GM21381 (cell line): ENCODE data around the gene LCP1.
"Not testable (repeated sequence)": the region's sequence is repeated elsewhere in the genome, so short reads cannot be mapped to it uniquely, and the experiment has no call there.

Experiments
- ATAC-seq: cut with Tn5 transposase; IDR thresholded peaks from one replicate; pipeline ENCODE4 v1.9.1; 2021; ENCODE audit warnings: mild to moderate bottlenecking, moderate library complexity; ENCODE audit not compliant: unreplicated experiment

LCP1 gene, protein sequence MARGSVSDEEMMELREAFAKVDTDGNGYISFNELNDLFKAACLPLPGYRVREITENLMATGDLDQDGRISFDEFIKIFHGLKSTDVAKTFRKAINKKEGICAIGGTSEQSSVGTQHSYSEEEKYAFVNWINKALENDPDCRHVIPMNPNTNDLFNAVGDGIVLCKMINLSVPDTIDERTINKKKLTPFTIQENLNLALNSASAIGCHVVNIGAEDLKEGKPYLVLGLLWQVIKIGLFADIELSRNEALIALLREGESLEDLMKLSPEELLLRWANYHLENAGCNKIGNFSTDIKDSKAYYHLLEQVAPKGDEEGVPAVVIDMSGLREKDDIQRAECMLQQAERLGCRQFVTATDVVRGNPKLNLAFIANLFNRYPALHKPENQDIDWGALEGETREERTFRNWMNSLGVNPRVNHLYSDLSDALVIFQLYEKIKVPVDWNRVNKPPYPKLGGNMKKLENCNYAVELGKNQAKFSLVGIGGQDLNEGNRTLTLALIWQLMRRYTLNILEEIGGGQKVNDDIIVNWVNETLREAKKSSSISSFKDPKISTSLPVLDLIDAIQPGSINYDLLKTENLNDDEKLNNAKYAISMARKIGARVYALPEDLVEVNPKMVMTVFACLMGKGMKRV

DNA sequence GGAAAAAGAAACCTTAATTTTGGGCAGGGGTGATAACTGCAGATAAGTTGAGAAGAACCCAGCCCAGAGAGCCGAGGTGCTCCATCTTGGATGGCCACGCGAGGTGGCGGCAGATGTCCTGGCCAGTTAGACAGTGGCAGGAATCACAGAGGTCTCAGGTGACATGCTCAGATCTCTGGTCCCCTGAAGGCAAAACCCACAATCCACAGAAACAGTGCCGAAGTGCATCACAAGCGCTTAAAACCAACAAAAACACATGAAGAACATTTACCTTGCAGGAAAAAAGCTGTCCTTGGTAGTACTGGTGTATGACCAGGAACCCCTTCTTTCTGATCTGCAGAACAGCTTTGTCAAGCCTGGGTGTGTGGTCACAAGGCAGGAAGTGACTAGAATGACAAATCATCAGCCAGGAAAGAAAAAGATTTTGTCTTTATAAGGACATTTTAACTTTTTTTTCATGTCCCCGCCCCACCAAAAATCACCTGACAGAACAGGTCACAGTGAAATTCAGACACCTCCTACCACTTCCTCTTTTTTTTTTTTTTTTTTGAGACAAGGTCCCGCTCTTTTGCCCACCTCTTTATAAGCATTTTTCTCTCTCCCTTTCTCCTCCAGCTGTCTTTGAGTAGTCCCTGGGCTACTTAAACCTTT, at the start of gene LCP1:
TSS of gene LCP1 (minus strand) at position 338 of the 651 bp plus-strand sequence. CDS start 22,515 bp downstream, outside the sequence.
- peak; percentile 63 for ATAC-seq

DNA sequence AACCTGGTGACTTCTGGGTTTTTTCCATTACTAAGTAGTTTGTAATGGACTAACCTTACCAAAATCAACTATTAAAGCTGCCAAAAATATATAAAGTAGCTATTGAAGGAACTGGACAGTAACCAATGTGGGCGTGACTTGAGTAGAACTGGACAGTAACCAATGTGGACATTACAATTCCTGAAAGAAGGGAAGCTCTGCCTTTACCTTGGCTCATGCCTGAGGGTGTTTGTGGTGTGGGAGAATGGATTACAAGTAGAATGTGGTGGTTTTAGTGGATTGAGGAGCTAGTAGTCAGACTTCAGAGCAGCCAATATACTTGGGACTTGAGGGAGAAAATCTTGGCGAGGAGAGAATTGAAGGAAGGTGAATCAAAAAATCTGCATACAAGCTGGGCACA, 47.3 kb upstream of the LCP1 start:
- no peak for ATAC-seq

DNA sequence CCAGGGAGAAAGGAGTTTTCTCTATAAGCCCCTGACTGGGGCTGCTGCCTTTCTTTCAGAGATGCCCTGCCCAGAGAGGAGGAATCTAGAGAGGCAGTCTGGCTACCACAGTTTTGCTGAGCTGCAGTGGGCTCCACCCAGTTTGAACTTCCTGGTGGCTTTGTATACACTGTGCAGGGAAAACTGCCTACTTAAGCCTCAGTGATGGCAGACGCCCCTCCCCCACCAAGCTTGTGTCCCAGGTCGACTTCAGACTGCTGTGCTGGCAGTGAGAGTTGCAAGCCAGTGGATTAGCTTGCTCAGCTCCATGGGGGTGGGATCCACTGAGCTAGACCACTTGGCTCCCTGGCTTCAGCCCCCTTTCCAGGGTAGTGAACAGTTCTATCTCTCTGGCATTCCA, 38.3 kb upstream of the LCP1 start:
- ATAC-seq, result not testable (repeated sequence)

DNA sequence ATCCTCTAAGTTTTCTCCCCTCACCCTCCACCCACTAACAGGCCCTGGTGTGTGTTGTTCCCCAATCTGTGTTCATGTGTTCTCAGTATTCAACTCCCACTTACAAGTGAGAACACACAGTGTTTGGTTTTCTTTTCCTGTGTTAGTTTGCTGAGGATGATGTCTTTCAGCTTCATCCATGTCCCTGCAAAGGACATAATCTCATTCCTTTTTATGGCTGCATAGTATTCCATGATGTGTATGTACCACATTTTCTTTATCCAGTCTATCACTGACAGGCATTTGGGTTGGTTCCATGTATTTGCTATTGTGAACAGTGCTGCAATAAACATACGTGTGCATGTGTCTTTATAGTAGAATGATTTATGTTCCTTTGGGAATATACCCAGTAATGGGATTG, 32.8 kb upstream of the LCP1 start:
- not testable (repeated sequence) for ATAC-seq

DNA sequence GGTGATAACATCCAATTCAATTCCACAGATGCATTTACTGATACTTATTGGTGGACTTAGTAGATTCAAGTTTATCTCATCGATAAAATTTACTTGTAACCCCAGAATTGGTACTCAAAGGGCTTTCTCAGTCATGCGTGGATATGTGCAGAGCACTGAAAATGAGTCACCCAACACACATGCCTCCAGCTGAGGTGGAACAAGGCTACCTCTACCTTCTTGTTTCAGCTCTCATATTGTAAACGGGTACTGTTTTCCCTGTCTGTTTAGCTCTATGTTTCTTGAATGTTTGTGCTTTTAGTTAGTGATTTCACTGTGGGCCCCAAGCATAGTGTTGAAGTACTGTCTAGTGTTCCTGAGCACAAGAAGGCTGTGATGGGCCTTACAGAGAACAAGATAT, 31.3 kb upstream of the LCP1 start:
- no peak for ATAC-seq

DNA sequence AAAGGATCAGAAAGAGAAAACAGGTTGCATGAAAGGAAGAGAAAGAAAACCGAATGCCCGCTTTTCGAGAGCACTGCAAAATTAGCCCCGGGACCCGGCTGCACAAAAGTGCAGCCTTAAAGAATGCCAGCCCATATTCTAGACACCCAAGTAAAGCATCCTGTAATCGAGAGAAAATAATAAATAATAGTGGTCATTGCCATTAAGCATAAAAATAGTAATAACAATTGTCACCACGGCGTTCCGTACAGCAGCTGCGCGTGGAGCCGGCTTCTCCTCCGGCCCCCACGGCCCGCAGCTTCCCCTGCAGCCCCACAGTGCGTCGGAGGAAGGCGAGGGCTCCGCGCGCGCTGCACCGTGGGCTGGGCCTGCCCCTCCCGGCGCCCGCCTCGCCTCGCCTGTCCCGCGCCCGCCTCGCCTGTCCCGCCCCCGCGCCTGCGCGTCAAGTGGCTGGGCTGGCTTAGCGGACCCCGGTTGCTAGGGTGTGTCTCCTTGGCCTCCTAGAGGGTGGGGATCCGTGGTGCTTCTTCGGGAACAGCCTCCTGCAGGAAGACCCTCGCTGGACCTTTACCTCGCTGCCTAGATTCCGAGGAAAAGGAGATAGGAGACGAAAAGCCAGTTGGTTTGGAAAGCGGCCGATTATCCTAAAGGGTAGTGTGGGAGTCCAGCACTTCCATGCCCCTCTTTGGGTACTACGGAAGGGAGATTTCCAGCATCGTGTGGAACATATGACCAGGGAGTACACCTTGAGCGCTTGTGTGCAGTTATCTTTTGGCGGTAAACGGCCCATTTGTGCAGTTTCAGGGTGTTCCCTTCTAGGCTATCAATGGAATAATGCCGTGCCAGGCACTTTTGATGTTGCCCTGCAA, 29.7 kb upstream of the LCP1 start, which contains the start of gene LRRC63:
TSS of gene LRRC63 (plus strand) at position 446 of the 869 bp plus-strand sequence. CDS start 1,107 bp downstream, outside the sequence.
- peak; percentile 94 for ATAC-seq

DNA sequence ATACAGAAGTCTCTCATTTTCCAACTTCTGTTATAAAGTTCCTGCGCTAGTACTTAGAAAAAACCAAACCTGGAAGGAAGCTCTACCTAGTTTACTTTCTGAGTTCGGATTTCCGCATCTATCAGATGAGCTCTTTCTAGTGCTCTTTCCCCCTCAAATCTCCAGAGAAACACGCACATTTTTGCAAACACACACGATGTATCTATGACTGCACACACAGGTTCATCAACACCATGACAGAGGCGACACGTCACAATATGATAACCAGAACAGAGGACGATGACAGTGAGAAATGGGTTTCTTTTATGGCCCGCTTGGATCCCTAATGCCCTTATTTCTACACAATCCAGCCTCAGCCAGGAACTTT, 29.1 kb upstream of the LCP1 start:
- ATAC-seq, result peak; percentile 19

DNA sequence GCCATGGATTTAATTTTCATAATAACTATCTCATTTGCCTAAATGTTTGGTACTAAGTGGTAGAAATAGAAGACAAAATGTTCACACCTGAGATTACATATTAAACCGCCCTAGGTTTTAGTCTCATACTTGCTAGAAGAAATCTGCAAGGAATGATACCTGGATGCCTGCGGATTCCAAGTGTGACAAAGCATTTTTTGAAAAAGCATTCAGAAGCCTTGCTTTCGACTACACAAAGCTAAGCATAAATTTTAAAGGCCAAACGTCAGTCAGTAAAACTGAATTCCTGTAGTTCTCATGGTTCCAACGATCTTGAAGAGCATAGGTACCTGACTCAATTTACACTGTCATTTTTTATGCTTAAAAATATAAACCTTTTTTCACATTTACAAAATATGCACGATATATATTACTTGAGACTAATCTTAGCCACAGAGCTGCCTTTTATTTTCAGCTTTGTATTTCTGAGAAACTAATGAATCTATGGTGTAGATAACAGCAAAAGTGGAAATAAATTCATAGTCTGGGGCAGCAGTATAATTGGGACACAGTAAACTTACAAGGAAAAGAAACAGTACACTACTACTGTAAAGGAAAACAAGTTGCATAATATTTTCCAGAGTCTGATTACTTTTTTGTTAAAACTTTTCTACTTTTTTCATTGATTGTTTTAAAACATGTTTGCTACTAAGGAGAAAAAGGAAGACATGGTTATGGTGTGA, 28.5 kb upstream of the LCP1 start:
- no peak for ATAC-seq

DNA sequence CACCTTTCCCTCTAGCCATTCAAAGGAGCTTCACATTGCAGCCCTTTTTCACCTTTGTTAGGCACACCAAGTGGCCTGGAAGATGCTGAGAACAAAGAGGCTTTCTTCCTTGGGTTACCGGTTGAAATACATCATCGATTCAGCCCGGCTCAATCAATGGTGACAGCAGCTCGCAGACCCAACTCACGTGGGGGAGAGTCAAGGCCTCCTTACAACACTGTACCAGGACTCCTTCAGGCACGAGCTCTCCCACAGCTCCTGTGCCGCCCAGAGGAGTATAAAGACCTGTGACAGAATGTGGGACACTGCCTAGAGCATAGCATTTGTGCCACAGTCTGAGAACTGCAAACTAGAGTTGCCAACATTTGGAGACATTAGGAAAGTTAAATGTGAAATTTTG, 25.9 kb upstream of the LCP1 start:
- no peak for ATAC-seq

DNA sequence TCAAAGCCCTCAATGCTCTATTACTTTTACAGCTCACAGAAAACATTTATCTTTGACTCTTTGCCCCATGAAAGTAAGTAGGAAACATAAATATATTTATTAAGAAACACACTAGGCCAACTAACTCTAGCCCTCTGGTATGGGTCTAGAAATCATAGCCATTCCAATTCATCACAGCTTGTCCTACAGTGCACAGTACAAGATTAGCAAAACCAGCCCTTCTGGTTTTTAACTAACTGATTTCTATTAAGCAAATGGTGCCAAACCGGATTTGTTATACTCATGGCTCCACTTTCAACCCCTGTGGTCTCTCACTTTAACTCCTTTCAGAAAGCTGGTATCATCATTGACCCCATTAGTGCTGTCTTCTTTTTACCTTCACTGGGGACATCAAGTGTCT, 24.2 kb upstream of the LCP1 start:
- no peak for ATAC-seq

DNA sequence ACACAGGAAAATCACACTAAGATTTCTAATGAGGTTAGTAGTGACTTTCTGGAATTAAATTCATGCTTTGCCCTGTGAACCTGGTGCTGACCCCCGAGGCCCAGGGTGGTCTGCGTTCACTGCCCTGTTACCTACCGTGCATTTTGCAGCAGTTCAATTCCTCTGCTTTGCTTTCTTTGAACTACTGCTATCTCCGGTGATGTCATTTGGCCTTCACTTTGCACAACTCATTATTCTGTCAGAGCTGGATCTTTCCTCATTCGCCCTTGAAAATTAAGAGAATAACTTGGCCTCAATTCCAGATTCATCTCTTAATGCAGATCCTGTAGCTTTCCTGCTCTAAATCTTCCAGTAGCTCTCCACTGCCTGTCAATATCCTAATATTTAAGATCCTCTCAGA, 21.0 kb upstream of the LCP1 start:
- ATAC-seq, result no peak

DNA sequence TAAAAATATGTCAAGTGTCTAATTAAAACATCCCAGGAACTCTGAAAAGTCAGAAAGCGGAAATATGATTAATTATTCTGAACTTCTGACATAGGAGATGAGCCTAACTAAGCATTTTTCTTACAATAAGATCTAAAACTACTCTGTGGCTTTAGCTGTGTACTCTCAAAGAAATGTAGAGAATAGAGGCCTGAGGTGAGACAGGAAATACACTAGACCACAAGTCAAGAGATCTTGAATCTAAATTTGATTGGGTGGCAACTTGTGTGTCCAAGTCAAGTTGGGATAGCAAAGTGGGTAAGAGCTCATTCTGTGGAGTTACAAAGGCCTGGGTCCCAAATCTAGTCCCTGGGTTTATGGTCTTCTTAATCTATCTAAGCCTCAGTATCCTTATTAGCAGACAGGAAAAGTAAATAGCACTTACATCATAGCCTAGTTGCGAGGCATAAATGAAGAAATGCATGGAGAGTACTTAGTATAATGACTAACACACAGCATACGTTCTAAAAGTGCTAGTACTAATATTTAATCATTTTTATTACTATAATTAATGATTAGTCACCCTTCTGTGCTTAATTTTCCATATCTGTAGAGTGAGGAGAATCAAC, 20.3 kb upstream of the LCP1 start:
- ATAC-seq, result no peak

DNA sequence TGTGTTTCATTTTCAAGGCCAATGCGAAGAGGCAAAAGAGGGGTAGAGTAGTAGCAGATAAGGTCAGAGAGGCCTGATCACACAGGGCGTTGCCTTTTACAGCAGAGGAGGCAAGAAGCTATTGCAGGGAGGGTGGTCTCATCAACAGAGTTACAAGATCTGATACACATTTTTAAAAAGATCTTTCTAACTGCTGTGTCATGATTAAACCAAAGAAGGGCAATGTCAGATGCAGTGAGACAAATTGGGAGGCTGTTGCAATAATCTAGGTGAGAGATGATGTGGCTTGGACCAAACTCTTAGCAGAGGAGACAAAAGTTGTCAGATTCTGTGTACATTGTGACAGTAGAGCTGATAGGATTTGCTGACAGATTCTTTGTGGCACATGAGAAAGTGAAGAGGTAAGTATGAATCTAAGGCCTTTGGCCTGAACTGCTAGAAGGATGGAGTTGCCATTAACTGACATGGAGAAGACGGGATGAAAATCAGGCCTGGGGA, 16.8 kb upstream of the LCP1 start:
- no peak for ATAC-seq

DNA sequence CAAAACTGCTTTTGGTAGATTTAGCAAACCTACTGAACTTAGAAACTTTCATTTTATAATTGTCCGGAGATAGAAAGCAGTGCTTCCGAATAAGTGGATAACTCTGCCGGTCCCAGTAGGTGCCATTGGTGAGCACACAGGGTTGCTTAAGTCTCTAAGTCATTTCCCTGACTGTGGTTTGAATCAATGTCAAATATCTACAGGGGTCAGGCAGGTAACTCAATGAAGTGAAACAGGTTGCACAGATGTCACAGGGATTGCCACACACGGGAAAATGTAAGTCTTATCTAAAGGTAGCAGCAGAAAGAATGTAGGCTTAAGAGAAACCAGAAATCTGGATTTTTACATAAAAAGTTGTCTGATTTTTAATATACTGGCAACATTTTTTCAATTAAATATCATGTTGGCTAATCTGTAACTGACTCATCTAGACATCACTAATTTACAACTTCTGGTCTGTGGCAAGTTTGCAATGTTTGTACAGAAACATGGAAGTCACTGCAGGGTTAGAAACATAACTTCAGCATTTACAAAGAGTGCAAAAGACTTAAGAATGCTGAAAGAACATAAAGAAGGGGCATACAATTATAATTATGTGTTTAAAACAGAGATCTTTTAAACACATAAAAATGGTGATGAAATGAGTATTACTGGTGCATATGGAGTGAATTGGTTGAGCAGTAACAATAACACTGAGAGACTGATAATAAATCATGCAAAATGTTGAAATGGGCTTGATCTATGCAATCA, 15.5 kb upstream of the LCP1 start:
- ATAC-seq, result no peak

DNA sequence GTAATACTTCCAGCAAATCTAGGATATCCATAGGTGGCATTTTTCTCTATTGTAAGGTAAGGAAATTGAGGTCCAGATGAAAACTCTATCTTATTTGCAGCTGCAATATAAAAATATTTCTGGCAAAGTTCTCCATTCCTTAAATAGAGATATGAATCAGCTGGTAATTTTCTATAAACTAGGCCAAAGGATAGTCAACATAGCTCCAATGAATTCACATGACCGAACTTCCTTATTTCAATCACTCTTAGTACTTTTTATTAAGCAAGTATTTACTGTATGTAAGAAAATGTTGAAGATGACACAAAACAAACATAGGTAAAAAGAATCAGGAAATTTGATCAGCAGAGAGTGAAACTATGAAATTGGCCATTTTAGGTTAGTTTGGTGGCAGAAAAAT, 13.0 kb upstream of the LCP1 start:
- no peak for ATAC-seq

DNA sequence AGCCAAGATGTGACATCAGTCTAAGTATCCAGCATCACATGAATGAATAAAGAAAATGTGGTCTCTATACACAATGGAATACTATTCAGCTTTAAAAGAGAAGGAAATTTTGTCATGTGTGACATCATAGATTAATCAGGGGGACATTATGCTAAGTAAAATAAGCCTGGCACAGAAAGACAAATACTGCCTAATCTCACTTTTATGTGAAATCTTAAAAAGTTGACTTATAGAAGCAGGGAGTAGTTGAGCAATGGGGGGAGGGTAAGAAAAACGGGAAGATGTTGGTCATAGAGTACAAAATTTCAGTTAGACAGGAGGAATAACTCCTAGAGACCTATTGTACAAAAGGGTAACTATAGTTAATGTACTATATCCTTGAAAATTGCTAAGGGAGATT, 10.4 kb upstream of the LCP1 start:
- no peak for ATAC-seq

DNA sequence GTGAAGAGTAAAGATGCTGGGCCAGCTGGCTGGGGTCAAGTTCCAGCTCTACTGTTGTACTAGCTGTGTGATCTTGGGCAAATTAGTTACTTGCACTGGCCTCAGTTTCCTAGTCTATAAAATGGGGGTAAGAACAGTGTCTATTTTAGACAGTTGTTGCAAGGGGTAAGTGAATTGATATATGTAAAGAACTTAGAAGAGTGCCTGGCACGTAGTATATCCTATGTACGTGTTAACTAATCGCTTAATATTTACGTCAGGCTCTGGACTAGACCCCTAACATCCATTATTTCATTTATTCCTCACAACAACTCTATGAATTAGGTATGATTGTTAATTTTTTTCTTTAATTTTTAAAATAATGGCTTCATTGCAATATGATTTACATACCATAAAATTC, 3.7 kb upstream of the LCP1 start:
- ATAC-seq, result no peak

DNA sequence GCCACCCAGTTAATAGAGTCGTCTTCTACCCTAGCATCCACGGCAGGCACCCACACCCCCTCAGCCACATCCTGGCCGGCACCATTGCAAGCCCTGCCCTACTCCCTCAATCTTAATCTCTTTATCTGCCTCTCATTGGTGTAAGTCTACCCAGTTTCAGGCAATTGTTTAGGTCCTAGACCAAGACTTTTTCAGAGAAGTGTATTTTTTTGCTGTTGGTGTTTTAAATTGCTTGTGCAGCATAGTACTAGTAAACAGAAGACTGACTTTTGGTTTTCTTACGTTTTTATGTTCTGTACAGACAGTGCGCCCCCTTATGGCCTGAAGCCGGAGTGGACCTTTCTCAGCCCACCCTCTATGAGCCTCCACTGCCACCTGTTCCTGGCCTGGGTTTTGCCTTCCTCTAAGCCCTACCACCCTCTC, 2.3 kb upstream of the LCP1 start:
- peak; percentile 38 for ATAC-seq
